Fibroblast of lung (primary cell): Measurements from ENCODE around the gene POLG2. TPM values are rescaled to one million over a fixed set of nuclear protein-coding genes. Genes with fewer than 3 reads are reported as not detected.

ENCODE experiments used
- DNase-seq, 2 donors: peaks; one replicate each; pipeline versions ENCODE4 v3.0.0 to v3.0.0-alpha.2; 2010; ENCODE audit warnings: low read depth in 2 of 2
- H2AFZ ChIP-seq: 2 replicates; pipeline ENCODE4 v1.5.1; 2012; ENCODE audit warnings: low read length, control low read depth, inconsistent platforms
- H3K27ac ChIP-seq: 2 replicates; pipeline ENCODE4 v1.5.1; 2011; ENCODE audit warnings: low read length, control low read depth; ENCODE audit not compliant: insufficient read depth
- H3K27me3 ChIP-seq: 2 replicates; pipeline ENCODE4 v1.5.1; 2011; ENCODE audit warnings: mild to moderate bottlenecking, low read length; ENCODE audit not compliant: control insufficient read depth, insufficient read depth
- H3K36me3 ChIP-seq: 2 replicates; pipeline ENCODE4 v1.5.1; 2011; ENCODE audit warnings: low read length; ENCODE audit not compliant: control insufficient read depth, insufficient read depth
- H3K4me1 ChIP-seq: 2 replicates; pipeline ENCODE4 v1.5.1; 2011; ENCODE audit warnings: low read length; ENCODE audit not compliant: control insufficient read depth, insufficient read depth; ENCODE audit errors: extremely low read depth
- H3K4me2 ChIP-seq: 2 replicates; pipeline ENCODE4 v1.5.1; 2011; ENCODE audit warnings: low read length, control low read depth; ENCODE audit not compliant: insufficient read depth; ENCODE audit errors: extremely low read depth
- H3K4me3 ChIP-seq, 4 experiments: fragments of 200-600 bp in 1 of 4; sonication (generic) in 1 of 4; replicated peaks in 1 of 4; 2 replicates each; pipeline ENCODE4 v1.5.1; 2011 to 2016; ENCODE audit warnings: low read length in 4 of 4, low read depth in 3 of 4, mild to moderate bottlenecking in 3 of 4, control low read depth in 2 of 4, inconsistent platforms in 1 of 4, mixed read lengths in 1 of 4; ENCODE audit not compliant: insufficient read depth in 1 of 4; ENCODE audit errors: control extremely low read depth in 1 of 4
- H3K79me2 ChIP-seq: 2 replicates; pipeline ENCODE4 v1.5.1; 2012; ENCODE audit warnings: mild to moderate bottlenecking, low read length, inconsistent platforms; ENCODE audit not compliant: control insufficient read depth, insufficient read depth
- H3K9ac ChIP-seq: 2 replicates; pipeline ENCODE4 v1.5.1; 2011; ENCODE audit warnings: mild to moderate bottlenecking, low read length, control low read depth; ENCODE audit not compliant: insufficient read depth
- H3K9me3 ChIP-seq: 2 replicates; pipeline ENCODE4 v1.5.1; 2012; ENCODE audit warnings: low read depth, low read length; ENCODE audit not compliant: control insufficient read depth, insufficient read depth
- H4K20me1 ChIP-seq: 2 replicates; pipeline ENCODE4 v1.5.1; 2011; ENCODE audit warnings: low read length; ENCODE audit not compliant: control insufficient read depth, insufficient read depth; ENCODE audit errors: extremely low read depth
- CTCF ChIP-seq, 2 donors: IDR thresholded peaks in 1 of 2; conservative IDR thresholded peaks in 1 of 2; 1 replicate in 1 of 2; 2 replicates in 1 of 2; pipeline ENCODE4 v1.5.1; 2011 to 2012; ENCODE audit warnings: low read length in 2 of 2, control low read depth in 1 of 2, inconsistent platforms in 1 of 2, low read depth in 1 of 2, mild to moderate bottlenecking in 1 of 2
- EZH2 ChIP-seq: IDR thresholded peaks from 2 replicates; pipeline ENCODE4 v1.5.1; 2012; ENCODE audit warnings: low read length, control low read depth, mild to moderate bottlenecking; ENCODE audit errors: missing control alignments
- polyA plus RNA-seq, 2 donors: library from polyadenylated mRNA; depleted of rRNA in 1 of 2; stranded (reverse) in 1 of 2; unstranded in 1 of 2; fragments of >200 nt; gene quantifications; 2 replicates each; pipeline ENCODE4 v1.2.1, GENCODE V29; 2011 to 2012; ENCODE audit warnings: missing spikeins in 1 of 2
- total RNA-seq: library from RNA; depleted of rRNA; stranded (reverse); fragments of >200 nt; gene quantifications from 2 replicates; pipeline ENCODE4 v1.2.1, GENCODE V29; 2014

The POLG2 gene
- total and polyA plus RNA-seq, 2 donors (not counting 1 experiment from before 2014, with no cell fraction given) = 6.9 to 21.3 TPM

GRCh38 chr17:64538508-64539130 is 41.8 kb upstream of the POLG2 start:
- TF ChIP-seq EZH2 = no peak
- no peak for TF ChIP-seq CTCF (conservative IDR thresholded peaks at IDR 0.05 in 1 of 2, IDR thresholded peaks at IDR 0.05 in 1 of 2; ENCODE audit: low read depth in 1 of 2, low read length in 2 of 2)
- Histone ChIP-seq H3K4me3 (no peak overlapping the region), H3K4me1 (no peaks in the 10 kb centered on the region), H4K20me1 (no peaks in the 10 kb centered on the region), H3K9ac (no peak overlapping the region), H3K4me2 (no peak overlapping the region), H3K9me3 (no peaks in the 10 kb centered on the region), H3K27ac (no peak overlapping the region), H3K27me3 (no peaks in the 10 kb centered on the region), H2AFZ (no peak overlapping the region), H3K36me3 (peaks cover 26% of the 10 kb centered on the region), H3K79me2 (peaks cover 6% of the 10 kb centered on the region)
- peak in 1 of 2 donors; percentile 42 for DNase-seq

- H2AFZ ChIP-seq = no peak overlapping the region
- H3K9me3 ChIP-seq = no peaks in the 10 kb centered on the region
- H3K4me3 ChIP-seq = no peak overlapping the region
- H3K9ac ChIP-seq = no peak overlapping the region
- no peaks in the 10 kb centered on the region for H3K4me1 ChIP-seq
- no peaks in the 10 kb centered on the region for H3K27me3 ChIP-seq
- no peak overlapping the region for H3K4me2 ChIP-seq
- no peaks in the 10 kb centered on the region for H4K20me1 ChIP-seq
- TF ChIP-seq EZH2 (no peak), CTCF (conservative IDR thresholded peaks at IDR 0.05 in 1 of 2, IDR thresholded peaks at IDR 0.05 in 1 of 2; ENCODE audit: low read depth in 1 of 2, low read length in 2 of 2) (no peak)
- no peak for DNase-seq
- peaks cover 6% of the 10 kb centered on the region for H3K79me2 ChIP-seq
- peaks cover 25% of the 10 kb centered on the region for H3K36me3 ChIP-seq
- H3K27ac ChIP-seq = no peak overlapping the region
Measured at GRCh38 chr17:64537488-64537887, 40.6 kb upstream of the POLG2 start.

GRCh38 chr17:64536913-64537312 is 40.1 kb upstream of the POLG2 start:
- Histone ChIP-seq H3K79me2 (peaks cover 4% of the 10 kb centered on the region), H3K4me1 (no peaks in the 10 kb centered on the region), H3K4me3 (no peak overlapping the region), H3K9ac (no peak overlapping the region), H3K27ac (no peak overlapping the region), H3K36me3 (peaks cover 23% of the 10 kb centered on the region), H3K27me3 (no peaks in the 10 kb centered on the region), H4K20me1 (no peaks in the 10 kb centered on the region), H2AFZ (no peak overlapping the region), H3K4me2 (no peak overlapping the region), H3K9me3 (no peaks in the 10 kb centered on the region)
- DNase-seq = no peak
- TF ChIP-seq CTCF (conservative IDR thresholded peaks at IDR 0.05 in 1 of 2, IDR thresholded peaks at IDR 0.05 in 1 of 2; ENCODE audit: low read depth in 1 of 2, low read length in 2 of 2) = no peak
- TF ChIP-seq EZH2 = no peak
